ENCODE measurements around the gene XPO5.

Gene XPO5

GRCh38 chr6:43579171-43579570 lies 3.3 kb upstream of the XPO5 start:
- no peak overlapping the region for H3K4me3 ChIP-seq (replicated peaks; ENCODE audit: low read depth, low read length)
- no peaks in the 10 kb centered on the region for H3K27me3 ChIP-seq (replicated peaks; ENCODE audit: control insufficient read depth, insufficient read depth, low read length)
- DNase-seq (ENCODE audit: extremely low read depth, insufficient read length) = no peak
- H3K36me3 ChIP-seq (ENCODE audit: control insufficient read depth, insufficient read depth, low read length) = peaks cover 2% of the 10 kb centered on the region
- TF ChIP-seq, protein P1, sequence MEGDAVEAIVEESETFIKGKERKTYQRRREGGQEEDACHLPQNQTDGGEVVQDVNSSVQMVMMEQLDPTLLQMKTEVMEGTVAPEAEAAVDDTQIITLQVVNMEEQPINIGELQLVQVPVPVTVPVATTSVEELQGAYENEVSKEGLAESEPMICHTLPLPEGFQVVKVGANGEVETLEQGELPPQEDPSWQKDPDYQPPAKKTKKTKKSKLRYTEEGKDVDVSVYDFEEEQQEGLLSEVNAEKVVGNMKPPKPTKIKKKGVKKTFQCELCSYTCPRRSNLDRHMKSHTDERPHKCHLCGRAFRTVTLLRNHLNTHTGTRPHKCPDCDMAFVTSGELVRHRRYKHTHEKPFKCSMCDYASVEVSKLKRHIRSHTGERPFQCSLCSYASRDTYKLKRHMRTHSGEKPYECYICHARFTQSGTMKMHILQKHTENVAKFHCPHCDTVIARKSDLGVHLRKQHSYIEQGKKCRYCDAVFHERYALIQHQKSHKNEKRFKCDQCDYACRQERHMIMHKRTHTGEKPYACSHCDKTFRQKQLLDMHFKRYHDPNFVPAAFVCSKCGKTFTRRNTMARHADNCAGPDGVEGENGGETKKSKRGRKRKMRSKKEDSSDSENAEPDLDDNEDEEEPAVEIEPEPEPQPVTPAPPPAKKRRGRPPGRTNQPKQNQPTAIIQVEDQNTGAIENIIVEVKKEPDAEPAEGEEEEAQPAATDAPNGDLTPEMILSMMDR (IDR thresholded peaks at IDR 0.05; ENCODE audit: insufficient read depth, low read length, poor library complexity, severe bottlenecking) = no peak

DNA sequence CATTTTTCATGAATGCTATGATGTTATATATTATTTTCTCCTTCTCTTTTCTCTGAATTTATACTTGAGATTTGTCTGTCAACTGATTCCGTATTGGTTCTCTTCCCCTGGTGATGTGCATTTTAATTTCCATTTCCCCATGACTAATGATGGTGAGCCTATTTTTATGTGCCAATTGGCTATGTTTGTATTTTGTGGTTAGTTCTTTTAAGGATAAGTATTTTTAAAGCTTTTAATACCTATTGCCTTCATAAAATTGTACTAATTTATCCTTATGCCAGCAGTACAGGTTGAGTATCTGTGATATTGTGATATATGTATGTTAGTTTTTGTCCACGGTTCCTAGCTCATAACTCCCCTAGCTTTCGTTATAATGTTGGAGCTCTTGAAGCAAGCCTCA lies 2.9 kb upstream of the XPO5 start:
- TF ChIP-seq, protein P1 (IDR thresholded peaks at IDR 0.05; ENCODE audit: insufficient read depth, low read length, poor library complexity, severe bottlenecking) = no peak
- Histone ChIP-seq H3K27me3 (replicated peaks; ENCODE audit: control insufficient read depth, insufficient read depth, low read length) (no peaks in the 10 kb centered on the region), H3K36me3 (ENCODE audit: control insufficient read depth, insufficient read depth, low read length) (peaks cover under 1% of the 10 kb centered on the region), H3K4me3 (replicated peaks; ENCODE audit: low read depth, low read length) (no peak overlapping the region)
- DNase-seq (ENCODE audit: extremely low read depth, insufficient read length) = no peak

DNA sequence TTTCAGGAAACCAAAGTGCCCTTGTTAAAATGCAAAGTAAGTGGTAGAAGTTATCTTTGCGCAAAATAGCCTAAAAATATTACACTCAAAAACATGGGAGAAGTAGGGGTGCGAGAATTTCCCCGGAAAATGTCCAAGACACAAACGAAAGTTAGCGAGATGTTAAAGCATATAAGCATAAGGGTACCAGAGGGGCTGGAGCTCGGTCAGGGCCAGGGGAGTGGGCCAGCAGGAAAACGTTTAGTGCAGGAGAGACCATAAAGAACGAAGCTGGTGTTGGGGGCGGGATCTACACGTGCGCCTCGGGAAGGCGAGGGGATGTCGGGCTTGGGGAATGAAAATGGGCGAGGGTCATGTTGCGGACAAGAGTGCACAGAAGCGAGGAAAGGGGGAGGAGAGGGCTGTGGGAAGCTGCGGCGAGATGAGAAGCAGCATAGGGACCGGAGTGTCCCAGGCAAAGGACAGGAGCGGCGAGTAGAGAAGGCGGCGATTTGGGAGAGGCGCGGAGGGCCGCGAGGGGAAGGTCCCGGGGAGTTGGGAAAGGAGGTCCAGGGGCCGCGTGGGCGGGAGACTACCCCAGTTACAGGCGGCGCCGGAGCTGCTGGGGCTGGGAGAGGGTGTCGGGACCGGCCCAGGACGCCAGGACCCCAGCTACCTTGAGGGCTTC lies 600 bp downstream of the XPO5 start:
- no peak for DNase-seq (ENCODE audit: extremely low read depth, insufficient read length)
- H3K36me3 ChIP-seq (ENCODE audit: control insufficient read depth, insufficient read depth, low read length) = peaks cover 5% of the 10 kb centered on the region
- peak overlapping the region; percentile 100 for H3K4me3 ChIP-seq (replicated peaks; ENCODE audit: low read depth, low read length)
- no peaks in the 10 kb centered on the region for H3K27me3 ChIP-seq (replicated peaks; ENCODE audit: control insufficient read depth, insufficient read depth, low read length)
- TF ChIP-seq, protein P1 (IDR thresholded peaks at IDR 0.05; ENCODE audit: insufficient read depth, low read length, poor library complexity, severe bottlenecking) = no peak

DNA sequence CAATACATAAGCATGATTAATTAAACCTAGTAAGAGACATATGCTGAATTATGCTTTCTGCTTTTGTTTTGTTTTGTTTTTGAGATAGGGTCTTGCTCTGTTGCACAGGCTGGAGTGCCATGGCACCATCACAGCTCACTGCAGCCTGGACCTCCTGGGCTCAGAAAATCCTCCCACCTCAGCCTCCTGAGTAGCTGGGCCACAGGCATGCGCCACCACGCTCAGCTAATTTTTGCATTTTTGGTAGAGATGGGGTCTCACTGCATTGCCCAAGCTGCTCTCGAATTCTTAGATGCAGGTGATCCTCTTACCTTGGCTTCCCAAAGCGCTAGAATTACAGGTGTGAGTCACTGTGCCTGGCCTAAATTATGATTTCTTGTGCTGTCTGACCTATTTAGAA lies 3.8 kb downstream of the XPO5 start:
- H3K27me3 ChIP-seq (replicated peaks; ENCODE audit: control insufficient read depth, insufficient read depth, low read length) = no peaks in the 10 kb centered on the region
- peaks cover 8% of the 10 kb centered on the region for H3K36me3 ChIP-seq (ENCODE audit: control insufficient read depth, insufficient read depth, low read length)
- TF ChIP-seq, protein P1 (IDR thresholded peaks at IDR 0.05; ENCODE audit: insufficient read depth, low read length, poor library complexity, severe bottlenecking) = no peak
- H3K4me3 ChIP-seq (replicated peaks; ENCODE audit: low read depth, low read length) = no peak overlapping the region
- no peak for DNase-seq (ENCODE audit: extremely low read depth, insufficient read length)

GRCh38 chr6:43570876-43571441 lies 4.9 kb downstream of the XPO5 start:
- Histone ChIP-seq H3K27me3 (replicated peaks; ENCODE audit: control insufficient read depth, insufficient read depth, low read length) (no peaks in the 10 kb centered on the region), H3K4me3 (replicated peaks; ENCODE audit: low read depth, low read length) (no peak overlapping the region), H3K36me3 (ENCODE audit: control insufficient read depth, insufficient read depth, low read length) (peaks cover 12% of the 10 kb centered on the region)
- peak; percentile 22 for DNase-seq (ENCODE audit: extremely low read depth, insufficient read length)
- TF ChIP-seq, protein P1 (IDR thresholded peaks at IDR 0.05; ENCODE audit: insufficient read depth, low read length, poor library complexity, severe bottlenecking) = no peak

Measured in GM06990 (cell line).